Measurements from ENCODE around the gene TFB2M. TPM values are rescaled to one million over a fixed set of nuclear protein-coding genes. Genes with fewer than 3 reads are reported as not detected.
"Not testable (repeated sequence)": the region's sequence is repeated elsewhere in the genome, so short reads cannot be mapped to it uniquely, and the experiment has no call there.

TFB2M gene
- total RNA-seq: 12.7 TPM
- long read RNA-seq, transcript TFB2M-201 (8 exons, 1,848 nt): major isoform, 35 of 40 reads
- long read RNA-seq, partial matches to known transcripts: 0 of 40 reads
- long read RNA-seq, other reads (novel, unspliced or antisense): 5 of 40 reads

DNA sequence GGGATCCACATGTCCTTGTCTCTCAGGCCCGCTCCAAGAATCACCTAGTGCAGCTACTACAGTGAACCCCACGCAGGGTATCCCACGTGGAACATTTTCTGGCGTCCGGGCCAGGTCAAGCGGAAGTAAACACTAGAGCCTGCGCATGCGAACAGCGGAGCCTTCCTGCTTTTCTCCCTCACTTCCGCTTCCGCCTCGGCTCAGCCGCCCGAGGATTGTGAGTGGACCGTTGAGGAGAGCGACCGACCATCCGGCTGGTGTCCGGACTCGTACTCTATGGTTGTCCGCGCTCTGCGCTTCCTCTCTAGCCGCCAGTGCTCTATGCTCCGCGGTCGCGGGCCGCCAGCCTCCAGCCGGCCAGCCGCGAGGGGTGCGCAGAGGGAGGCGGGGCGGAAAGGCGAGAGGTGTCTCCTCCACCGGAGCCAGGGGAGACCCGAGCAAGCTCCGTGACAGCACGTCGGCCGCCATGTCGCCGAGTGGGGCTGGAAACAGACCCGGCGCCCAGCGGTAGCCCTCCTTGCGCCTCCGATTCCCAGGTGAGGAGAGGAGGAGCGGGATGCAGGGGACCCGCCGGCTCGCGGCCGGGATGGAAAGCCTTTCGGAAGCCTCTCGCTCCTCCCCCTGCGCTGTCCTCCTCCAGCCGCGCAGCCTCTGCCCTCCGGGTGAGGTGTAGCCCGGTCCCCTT, at the start of gene TFB2M, which contains the start of gene CNST:
Gene TFB2M (minus strand): TSS at position 134 of the 685 bp plus-strand sequence. CDS start 123 bp downstream, at position 11.
Gene CNST (plus strand): TSS at position 329 of the 685 bp plus-strand sequence. CDS start 25,107 bp downstream, outside the sequence.
- DNase-seq (ENCODE audit: low spot score): peak; percentile 99

DNA sequence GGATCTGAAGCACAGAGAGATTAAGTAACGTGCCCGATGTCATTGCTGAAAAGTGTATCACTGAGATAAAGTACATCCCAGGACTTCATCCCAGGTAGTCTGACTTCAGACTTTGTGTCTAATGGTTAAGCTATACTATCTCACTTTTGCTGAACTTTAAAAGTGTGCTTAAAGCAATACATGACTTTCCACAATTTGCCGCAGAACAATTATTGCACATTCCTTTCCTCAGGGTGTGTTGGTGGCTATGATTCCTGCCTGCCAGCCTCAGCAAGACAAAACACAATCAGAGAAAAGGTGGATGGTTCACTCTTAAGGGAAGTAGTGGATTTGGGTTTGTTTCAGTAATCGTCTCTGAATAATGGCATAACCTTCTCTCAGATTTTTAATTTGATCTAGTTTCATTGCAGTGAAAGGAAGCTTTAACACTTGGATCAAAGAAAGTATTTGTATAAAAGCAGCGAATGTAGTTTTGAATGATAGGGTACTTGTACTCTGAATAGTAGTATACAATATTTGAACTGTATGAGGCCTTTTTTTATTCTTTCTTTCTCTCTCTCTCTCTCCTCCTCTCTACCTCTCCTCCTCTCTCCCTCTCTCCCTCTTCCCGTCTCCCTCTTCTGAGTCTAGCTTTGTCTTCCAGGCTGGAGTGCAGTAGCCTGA, 47.2 kb upstream of the TFB2M start:
- DNase-seq (ENCODE audit: low spot score): no peak

DNA sequence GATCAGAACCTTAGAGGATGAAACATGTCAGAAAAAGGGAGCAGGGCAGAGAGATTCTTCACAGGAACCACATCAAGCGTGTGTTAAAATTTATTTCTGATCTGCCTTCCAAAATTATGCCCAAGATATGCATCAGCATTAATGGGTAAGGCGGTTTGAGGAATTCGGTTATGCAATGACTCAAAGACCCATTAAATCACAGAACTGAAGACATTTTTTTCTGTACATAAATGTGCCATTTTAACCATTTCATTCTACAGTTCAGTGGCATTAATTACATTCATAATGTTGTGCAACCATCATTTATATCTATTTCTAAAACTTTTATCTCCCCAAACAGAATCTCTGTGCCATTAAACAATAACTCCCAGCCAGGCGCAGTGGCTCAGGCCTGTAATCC, 43.6 kb upstream of the TFB2M start:
- DNase-seq (ENCODE audit: low spot score): no peak

- DNase-seq (ENCODE audit: low spot score): no peak
These were observed 42.7 kb upstream of the TFB2M start for GRCh38 chr1:246608616-246609376.

DNA sequence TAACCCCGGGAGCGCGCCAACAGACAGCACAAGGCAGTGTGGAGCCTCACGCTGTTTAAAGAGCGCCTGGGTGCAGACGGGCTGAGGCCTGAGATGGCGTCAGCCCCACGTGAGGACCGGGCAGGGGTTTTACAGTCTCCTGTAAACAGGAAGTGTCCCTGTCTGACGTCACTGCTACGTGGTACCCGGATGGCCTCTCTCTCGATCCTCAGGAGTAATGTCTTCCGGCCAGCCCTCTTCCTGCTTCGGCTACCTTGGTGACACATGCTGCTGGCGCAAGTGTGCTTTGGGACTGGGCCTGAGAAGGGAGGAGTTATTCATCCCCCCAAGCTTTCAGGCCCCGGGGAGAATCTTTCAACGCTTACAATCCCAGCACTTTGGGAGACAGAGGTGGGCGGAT, 41.4 kb upstream of the TFB2M start:
- DNase-seq (ENCODE audit: low spot score): no peak

GRCh38 chr1:246605231-246605630, 39.2 kb upstream of the TFB2M start:
- DNase-seq (ENCODE audit: low spot score): not testable (repeated sequence)

GRCh38 chr1:246602194-246602593, 36.1 kb upstream of the TFB2M start:
- DNase-seq (ENCODE audit: low spot score): no peak

DNA sequence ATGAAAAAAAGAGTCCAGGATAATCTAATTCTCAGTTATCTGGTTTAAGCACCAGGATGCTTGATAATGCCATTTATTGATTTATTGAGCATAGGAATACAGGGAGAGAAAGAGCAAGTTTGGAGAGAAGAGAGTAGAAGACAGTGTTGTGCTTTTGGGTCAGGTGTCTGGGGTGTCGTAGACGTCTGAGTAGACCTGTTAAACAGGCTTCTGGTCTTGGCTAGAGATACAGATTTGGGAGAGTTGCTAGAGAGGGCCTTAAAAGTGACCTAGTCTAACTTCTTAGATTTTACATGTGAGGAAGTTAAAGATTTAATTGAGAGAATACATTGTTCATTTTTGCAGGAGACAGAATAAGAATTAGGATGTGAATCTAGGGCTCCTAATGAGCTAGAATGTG, 34.5 kb upstream of the TFB2M start:
- DNase-seq (ENCODE audit: low spot score): no peak

DNA sequence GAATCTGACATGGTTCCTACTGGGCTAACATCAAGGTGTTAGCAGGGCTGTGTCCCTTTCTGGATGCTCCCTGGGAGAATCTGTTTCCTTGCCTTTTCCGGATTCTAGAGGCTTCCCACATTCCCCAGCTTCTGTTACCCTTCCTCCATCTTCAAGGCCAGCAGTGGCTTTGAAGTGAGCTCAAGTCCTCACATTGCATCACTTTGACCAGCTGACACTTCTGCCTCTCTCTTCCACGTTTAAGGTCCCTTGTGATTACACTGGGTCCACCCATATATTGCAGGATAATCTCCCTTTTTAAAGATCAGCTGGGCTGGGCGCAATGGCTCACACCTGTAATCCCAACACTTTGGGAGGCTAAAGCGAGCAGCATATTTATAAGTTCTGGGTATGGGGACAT, 33.3 kb upstream of the TFB2M start:
- no peak for DNase-seq (ENCODE audit: low spot score)

DNA sequence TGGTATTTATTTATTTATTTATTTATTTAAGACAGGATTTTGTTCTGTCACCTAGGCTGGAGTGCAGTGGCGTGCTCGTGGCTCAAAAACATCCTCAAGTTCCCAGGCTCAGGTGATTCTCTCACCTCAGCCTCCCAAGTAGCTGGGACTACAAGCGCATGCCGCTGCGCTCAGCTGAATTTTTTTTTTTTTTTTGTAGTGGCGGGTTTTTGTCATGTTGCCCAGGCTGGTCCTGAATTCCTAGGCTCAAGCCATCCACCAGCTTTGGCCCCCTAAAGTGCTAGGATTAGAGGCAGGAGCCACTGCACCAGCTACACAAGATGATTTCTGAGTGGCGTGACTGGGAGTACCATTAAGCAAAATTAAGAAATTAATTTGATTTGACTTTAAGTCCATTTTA, 31.9 kb upstream of the TFB2M start:
- DNase-seq (ENCODE audit: low spot score): no peak

DNA sequence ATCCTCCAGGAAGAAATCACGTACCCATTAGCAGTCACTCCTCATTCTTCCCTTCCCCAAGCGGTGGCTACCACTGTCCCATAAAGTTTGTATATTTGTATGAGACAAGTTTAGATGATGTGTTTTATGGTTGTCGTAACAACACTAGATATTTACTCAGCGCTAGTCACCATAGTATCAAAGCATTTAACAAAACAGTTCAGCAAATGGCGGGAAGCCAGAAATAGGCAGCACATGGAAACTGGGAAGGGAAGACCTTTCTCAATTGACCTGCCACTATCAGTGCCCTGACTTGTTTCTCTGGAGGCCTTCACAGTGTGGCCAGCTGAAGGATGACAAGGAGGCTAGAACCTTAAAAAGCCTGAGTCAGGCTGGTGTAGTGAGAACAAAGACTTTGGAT, 31.3 kb upstream of the TFB2M start:
- DNase-seq (ENCODE audit: low spot score): no peak

DNA sequence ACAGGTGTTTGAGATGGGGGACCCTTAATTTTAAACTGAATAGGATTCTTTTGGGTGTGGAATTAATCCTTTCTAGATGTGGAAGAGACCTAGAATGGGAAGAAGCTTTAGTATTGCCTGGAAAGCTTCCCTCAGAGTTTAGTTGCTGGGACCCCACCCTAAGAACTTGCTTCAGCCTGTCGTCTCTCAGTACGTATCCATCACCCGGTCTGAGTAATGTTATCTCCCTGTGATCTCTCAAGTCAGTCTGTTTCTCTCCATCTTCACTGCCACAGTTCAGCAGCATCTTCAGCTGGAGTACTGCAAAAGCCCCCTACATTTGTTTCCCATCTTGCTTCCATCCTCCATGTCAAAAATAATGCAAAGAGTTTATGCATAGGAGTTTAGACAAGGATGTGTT, 29.1 kb upstream of the TFB2M start:
- DNase-seq (ENCODE audit: low spot score): no peak

DNA sequence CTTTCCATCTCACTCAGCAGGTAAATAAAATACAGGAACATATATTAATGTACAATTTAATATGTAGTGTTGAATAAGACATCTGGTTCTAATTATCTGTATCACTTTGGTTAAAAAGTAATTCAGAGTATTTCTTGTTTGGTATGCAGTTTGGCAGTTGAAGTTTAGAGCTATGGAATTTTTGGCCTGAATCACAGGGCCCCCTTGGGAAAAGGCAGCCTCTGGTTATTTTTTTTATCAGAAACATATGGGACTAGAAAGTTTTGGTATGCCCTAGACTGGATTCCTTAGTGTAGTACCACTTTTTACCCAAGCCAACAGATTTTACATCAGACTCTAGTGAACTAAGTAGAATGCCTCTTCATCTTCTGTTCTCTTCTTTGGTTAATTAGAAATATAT, 26.6 kb upstream of the TFB2M start:
- no peak for DNase-seq (ENCODE audit: low spot score)

DNA sequence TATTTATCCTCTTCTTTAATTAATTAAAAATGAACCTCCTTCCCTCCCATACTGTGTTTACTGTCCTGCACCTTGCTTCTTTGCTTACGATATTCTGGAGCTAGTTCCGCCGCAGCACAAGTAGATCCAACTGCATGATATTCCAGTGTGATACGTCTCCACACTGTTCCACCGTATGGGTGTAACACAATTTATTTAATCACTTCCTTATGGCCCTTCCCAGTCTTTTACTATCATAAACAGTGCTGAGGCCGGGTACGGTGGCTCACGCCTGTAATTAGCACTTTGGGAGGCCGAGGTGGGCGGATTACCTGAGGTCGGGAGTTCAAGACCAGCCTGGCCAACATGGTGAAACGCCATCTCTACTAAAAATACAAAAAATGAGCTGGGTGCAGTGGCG, 25.9 kb upstream of the TFB2M start:
- DNase-seq (ENCODE audit: low spot score): no peak

- DNase-seq (ENCODE audit: low spot score): no peak
These were observed 25.4 kb upstream of the TFB2M start for GRCh38 chr1:246591504-246591903.

DNA sequence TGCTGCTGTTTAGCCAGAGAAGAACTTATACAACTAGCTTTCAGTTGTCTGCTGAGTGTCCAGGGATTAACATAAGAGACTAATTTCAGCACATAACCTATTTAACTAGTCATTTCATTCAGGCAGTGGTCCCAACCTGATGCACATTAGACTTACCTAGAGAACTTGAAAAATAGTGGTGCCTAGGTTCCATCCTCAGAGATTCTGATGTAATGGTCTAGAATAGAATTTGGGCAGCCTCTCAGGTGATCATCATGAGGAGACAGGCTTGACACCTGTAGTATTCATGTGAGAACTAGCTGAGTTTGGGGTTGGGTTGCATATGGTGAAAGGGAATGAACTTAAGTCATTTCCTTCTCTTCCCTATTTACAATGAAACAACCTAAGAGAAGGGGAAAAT, 25.0 kb upstream of the TFB2M start:
- DNase-seq (ENCODE audit: low spot score): no peak

DNA sequence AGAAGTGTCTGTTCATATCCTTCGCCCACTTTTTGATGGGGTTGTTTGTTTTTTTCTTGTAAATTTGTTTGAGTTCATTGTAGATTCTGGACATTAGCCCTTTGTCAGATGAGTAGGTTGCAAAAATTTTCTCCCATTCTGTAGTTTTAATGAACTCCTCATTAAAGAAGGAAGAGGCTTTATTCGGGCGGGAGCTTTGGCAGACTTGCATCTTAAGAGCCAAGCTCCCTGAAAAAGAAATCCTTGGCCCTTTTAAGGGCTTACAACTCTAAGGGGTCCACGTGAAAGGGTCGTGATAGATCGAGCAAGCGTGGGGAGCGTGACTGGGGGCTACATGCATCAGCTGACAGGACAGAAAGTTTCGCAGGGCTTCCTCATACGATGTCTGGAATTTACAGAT, 23.9 kb upstream of the TFB2M start:
- DNase-seq (ENCODE audit: low spot score): not testable (repeated sequence)

GRCh38 chr1:246588159-246588721, 22.2 kb upstream of the TFB2M start:
- DNase-seq (ENCODE audit: low spot score): no peak

GRCh38 chr1:246587606-246588005, 21.5 kb upstream of the TFB2M start:
- no peak for DNase-seq (ENCODE audit: low spot score)

DNA sequence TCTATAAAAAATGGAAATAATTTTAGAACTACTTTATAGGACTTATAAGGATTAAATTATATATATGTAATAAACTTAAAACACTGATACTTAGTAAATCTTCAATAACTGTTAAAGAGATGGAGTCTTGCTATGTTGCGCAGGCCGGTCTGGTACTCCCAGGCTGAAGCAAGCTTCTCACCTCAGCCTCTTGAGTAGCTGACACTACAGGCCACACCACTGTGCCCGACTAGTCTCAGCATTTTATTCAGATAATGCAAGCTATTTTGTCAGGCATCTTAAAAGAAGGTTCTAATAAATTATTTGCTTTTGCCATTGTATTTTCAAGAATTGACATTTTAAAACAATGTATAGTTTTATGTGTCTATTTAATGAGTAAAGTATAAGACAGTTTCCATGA, 21.0 kb upstream of the TFB2M start:
- no peak for DNase-seq (ENCODE audit: low spot score)

GRCh38 chr1:246583448-246584185, 17.6 kb upstream of the TFB2M start:
- no peak for DNase-seq (ENCODE audit: low spot score)

All from mesenteric fat pad (tissue), 1 donor.